Spinal cord (tissue), 10 donors: Measurements from ENCODE around the gene TMEM115. TPM values are rescaled to one million over a fixed set of nuclear protein-coding genes. Genes with fewer than 3 reads are reported as not detected.
"Not testable (repeated sequence)": the region's sequence is repeated elsewhere in the genome, so short reads cannot be mapped to it uniquely, and the experiment has no call there.

Experiments used
- DNase-seq, 6 donors: peaks; one replicate each; pipeline versions ENCODE4 v3.0.0 to v3.0.0-alpha.2; 2013 to 2015; ENCODE audit warnings: low spot score in 6 of 6, low read depth in 4 of 6
- H3K27ac ChIP-seq: one replicate; pipeline ENCODE4 v1.5.1; 2013; ENCODE audit warnings: low read depth, low read length, control low read depth
- H3K27me3 ChIP-seq: one replicate; pipeline ENCODE4 v1.6.1; 2013; ENCODE audit warnings: low read length; ENCODE audit not compliant: control insufficient read depth, insufficient read depth
- H3K36me3 ChIP-seq: one replicate; pipeline ENCODE4 v1.6.1; 2013; ENCODE audit warnings: low read length; ENCODE audit not compliant: control insufficient read depth, insufficient read depth
- H3K4me1 ChIP-seq: one replicate; pipeline ENCODE4 v1.6.1; 2013; ENCODE audit warnings: low read length; ENCODE audit not compliant: control insufficient read depth, insufficient read depth
- H3K4me3 ChIP-seq: one replicate; pipeline ENCODE4 v1.5.1; 2013; ENCODE audit warnings: low read depth, low read length, control low read depth
- H3K9me3 ChIP-seq: one replicate; pipeline ENCODE4 v1.6.1; 2013; ENCODE audit warnings: low read length; ENCODE audit not compliant: control insufficient read depth, insufficient read depth
- WGBS: methylation state at CpG from one replicate; pipeline ENCODE4 v1.1.5; 2013; ENCODE audit warnings: missing lambda C conversion rate; ENCODE audit not compliant: insufficient coverage; 5-methylcytosine and 5-hydroxymethylcytosine counted together
- polyA plus RNA-seq, 2 donors: library from polyadenylated mRNA; unstranded; fragments of 120-200 nt; gene quantifications; one replicate each; pipeline ENCODE4 v1.2.1, GENCODE V29; 2013; ENCODE audit not compliant: insufficient read length in 2 of 2
- total RNA-seq, 2 donors: library from RNA; depleted of rRNA in 1 of 2; stranded (reverse); fragments of 120-200 nt in 1 of 2; fragments of >200 nt in 1 of 2; gene quantifications; one replicate each; pipeline versions ENCODE4 v1.2.3 to v1.2.4, GENCODE V29; 2013 to 2014
- donor health status: healthy.

The TMEM115 gene
- total and polyA plus RNA-seq, 4 donors = 21.6 to 49.6 (median 44.4) TPM

GRCh38 chr3:50314342-50314741 is 45.0 kb downstream of the TMEM115 start:
- peaks cover 52% of the 10 kb centered on the region for H3K36me3 ChIP-seq
- WGBS = 100% methylated on average over 1 of the region's 3 CpGs
- no peak for DNase-seq
- H3K4me1 ChIP-seq = peaks cover 27% of the 10 kb centered on the region
- H3K4me3 ChIP-seq = no peak overlapping the region
- no peaks in the 10 kb centered on the region for H3K9me3 ChIP-seq
- no peaks in the 10 kb centered on the region for H3K27me3 ChIP-seq
- no peak overlapping the region for H3K27ac ChIP-seq

DNA sequence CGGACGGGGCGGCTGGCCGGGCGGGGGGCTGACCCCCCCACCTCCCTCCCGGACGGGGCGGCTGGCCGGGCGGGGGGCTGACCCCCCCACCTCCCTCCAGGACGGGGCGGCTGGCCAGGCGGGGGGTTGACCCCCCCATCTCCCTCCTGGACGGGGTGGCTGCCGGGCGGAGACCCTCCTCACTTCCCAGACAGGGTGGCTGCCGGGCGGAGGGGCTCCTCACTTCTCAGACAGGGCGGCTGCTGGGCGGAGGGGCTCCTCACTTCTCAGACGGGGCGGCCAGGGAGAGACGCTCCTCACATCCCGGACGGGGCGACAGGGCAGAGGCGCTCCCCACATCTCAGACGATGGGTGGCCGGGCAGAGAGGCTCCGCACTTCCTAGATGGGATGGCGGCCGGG is 47.3 kb downstream of the TMEM115 start:
- H3K4me3 ChIP-seq, H3K4me1 ChIP-seq, H3K27ac ChIP-seq, DNase-seq, H3K9me3 ChIP-seq, H3K27me3 ChIP-seq: not testable (repeated sequence)
- WGBS = no CpG with 5 or more reads among the region's 32 CpGs
- peaks cover 29% of the 10 kb centered on the region for H3K36me3 ChIP-seq

Other genes starting within 250 kb of the TMEM115 start
- gene SEMA3F, start 204.2 kb downstream of the TMEM115 start, total RNA-seq = 10 to 100 TPM in 1 of 2 donors, 1 to 10 TPM in 1; 9.1 to 17.1 TPM
- gene SEMA3F, start 204.2 kb downstream of the TMEM115 start, polyA plus RNA-seq = 10 to 100 TPM; 11.3 to 21.8 TPM
- gene GNAT1, start 167.9 kb downstream of the TMEM115 start, total RNA-seq = not detected
- gene GNAT1, start 167.9 kb downstream of the TMEM115 start, polyA plus RNA-seq = under 1 TPM; 0.29 to 0.72 TPM
- 10 to 100 TPM; 10.5 to 51.0 TPM for gene SLC38A3, start 154.2 kb downstream of the TMEM115 start, total RNA-seq
- 10 to 100 TPM; 59.6 to 71.5 TPM for gene SLC38A3, start 154.2 kb downstream of the TMEM115 start, polyA plus RNA-seq
- 100 to 1,000 TPM; 123 to 236 TPM for gene GNAI2, start 123.3 kb downstream of the TMEM115 start, total RNA-seq
- 100 to 1,000 TPM; 293 to 308 TPM for gene GNAI2, start 123.3 kb downstream of the TMEM115 start, polyA plus RNA-seq
- 100 to 1,000 TPM in 1 of 2 donors, 10 to 100 TPM in 1; 41.2 to 139 TPM for gene SEMA3B, start 90.4 kb downstream of the TMEM115 start, total RNA-seq
- gene SEMA3B, start 90.4 kb downstream of the TMEM115 start, polyA plus RNA-seq = 10 to 100 TPM; 19.1 to 87.4 TPM
- under 1 TPM in 1 of 2 donors, not detected in 1; 0.44 TPM for gene LSMEM2, start 80.4 kb downstream of the TMEM115 start, total RNA-seq
- gene LSMEM2, start 80.4 kb downstream of the TMEM115 start, polyA plus RNA-seq = 1 to 10 TPM in 1 of 2 donors, under 1 TPM in 1; 0.43 to 1.1 TPM
- gene IFRD2, start 67.1 kb downstream of the TMEM115 start, total RNA-seq = 10 to 100 TPM; 15.0 to 40.3 TPM
- gene IFRD2, start 67.1 kb downstream of the TMEM115 start, polyA plus RNA-seq = 10 to 100 TPM; 30.6 to 34.5 TPM
- gene HYAL3, start 60.1 kb downstream of the TMEM115 start, total RNA-seq = 1 to 10 TPM; 4.2 to 9.7 TPM
- gene HYAL3, start 60.1 kb downstream of the TMEM115 start, polyA plus RNA-seq = 10 to 100 TPM; 14.1 to 14.2 TPM
- gene NAA80, start 60.1 kb downstream of the TMEM115 start, total RNA-seq = 10 to 100 TPM in 1 of 2 donors, 1 to 10 TPM in 1; 4.6 to 12.8 TPM
- 10 to 100 TPM; 14.3 to 24.4 TPM for gene NAA80, start 60.1 kb downstream of the TMEM115 start, polyA plus RNA-seq
- gene HYAL1, start 55.9 kb downstream of the TMEM115 start, total RNA-seq = 1 to 10 TPM in 1 of 2 donors, under 1 TPM in 1; 0.69 to 3.2 TPM
- 1 to 10 TPM; 1.4 to 4.1 TPM for gene HYAL1, start 55.9 kb downstream of the TMEM115 start, polyA plus RNA-seq
- 10 to 100 TPM; 30.0 to 92.3 TPM for gene HYAL2, start 36.8 kb downstream of the TMEM115 start, total RNA-seq
- 10 to 100 TPM; 35.9 to 40.3 TPM for gene HYAL2, start 36.8 kb downstream of the TMEM115 start, polyA plus RNA-seq
- 10 to 100 TPM; 17.0 to 25.9 TPM for gene TUSC2, start 31.3 kb downstream of the TMEM115 start, total RNA-seq
- gene TUSC2, start 31.3 kb downstream of the TMEM115 start, polyA plus RNA-seq = 10 to 100 TPM; 48.5 to 50.7 TPM
- 10 to 100 TPM; 17.7 to 25.4 TPM for gene RASSF1, start 18.7 kb downstream of the TMEM115 start, total RNA-seq
- 10 to 100 TPM; 24.2 to 29.2 TPM for gene RASSF1, start 18.7 kb downstream of the TMEM115 start, polyA plus RNA-seq
- gene ZMYND10, start 13.8 kb downstream of the TMEM115 start, total RNA-seq = 10 to 100 TPM in 1 of 2 donors, 1 to 10 TPM in 1; 8.8 to 54.1 TPM
- 10 to 100 TPM; 28.6 to 40.9 TPM for gene ZMYND10, start 13.8 kb downstream of the TMEM115 start, polyA plus RNA-seq
- gene NPRL2, start 8.7 kb downstream of the TMEM115 start, total RNA-seq = 10 to 100 TPM; 22.6 to 33.2 TPM
- gene NPRL2, start 8.7 kb downstream of the TMEM115 start, polyA plus RNA-seq = 10 to 100 TPM; 40.9 to 43.8 TPM
- 10 to 100 TPM; 15.3 to 15.5 TPM for gene CYB561D2, start 8.7 kb downstream of the TMEM115 start, total RNA-seq
- gene CYB561D2, start 8.7 kb downstream of the TMEM115 start, polyA plus RNA-seq = 10 to 100 TPM; 14.8 to 16.1 TPM
- 10 to 100 TPM; 11.6 to 27.0 TPM for gene CACNA2D2, start 144.1 kb upstream of the TMEM115 start, total RNA-seq
- 10 to 100 TPM; 49.6 to 59.2 TPM for gene CACNA2D2, start 144.1 kb upstream of the TMEM115 start, polyA plus RNA-seq
- 10 to 100 TPM; 22.6 to 28.8 TPM for gene C3orf18, start 208.2 kb upstream of the TMEM115 start, total RNA-seq
- gene C3orf18, start 208.2 kb upstream of the TMEM115 start, polyA plus RNA-seq = 10 to 100 TPM; 32.2 to 43.6 TPM
- 10 to 100 TPM in 1 of 2 donors, 1 to 10 TPM in 1; 4.3 to 23.7 TPM for gene HEMK1, start 210.0 kb upstream of the TMEM115 start, total RNA-seq
- 10 to 100 TPM; 16.9 to 18.6 TPM for gene HEMK1, start 210.0 kb upstream of the TMEM115 start, polyA plus RNA-seq